HG03520 (cell line): ENCODE results near the gene CDHR3.

Source experiments
- ATAC-seq: cut with Tn5 transposase; IDR thresholded peaks from one replicate; pipeline ENCODE4 v1.9.1; 2021; ENCODE audit warnings: mild to moderate bottlenecking, moderate library complexity; ENCODE audit not compliant: unreplicated experiment

CDHR3 gene

DNA sequence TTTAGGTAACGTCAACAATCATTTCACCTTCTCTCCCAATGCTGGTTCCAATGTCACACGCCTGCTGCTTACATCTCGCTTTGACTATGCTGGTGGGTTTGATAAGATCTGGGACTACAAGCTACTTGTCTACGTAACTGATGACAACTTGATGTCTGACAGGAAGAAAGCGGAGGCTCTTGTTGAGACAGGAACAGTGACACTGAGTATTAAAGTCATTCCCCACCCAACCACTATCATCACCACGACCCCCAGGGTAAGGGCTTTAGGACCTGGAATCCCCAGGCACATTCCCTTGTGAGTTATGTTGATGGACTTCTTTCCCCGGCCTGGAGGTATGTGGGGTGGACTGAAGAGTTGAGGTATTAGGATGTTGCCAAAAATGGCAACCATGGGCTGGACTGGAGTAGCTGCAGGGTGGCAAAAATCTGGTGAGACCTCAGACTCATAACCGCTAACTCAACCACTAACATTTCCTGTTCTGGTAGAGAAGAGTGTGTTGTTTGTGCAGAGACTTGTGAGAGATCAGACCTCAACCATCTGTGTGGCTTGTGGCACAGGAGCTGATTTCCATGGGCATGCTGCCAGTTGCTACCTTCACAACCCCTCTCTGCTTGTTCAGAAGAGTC is 59.2 kb downstream of the CDHR3 start:
- ATAC-seq = no peak

DNA sequence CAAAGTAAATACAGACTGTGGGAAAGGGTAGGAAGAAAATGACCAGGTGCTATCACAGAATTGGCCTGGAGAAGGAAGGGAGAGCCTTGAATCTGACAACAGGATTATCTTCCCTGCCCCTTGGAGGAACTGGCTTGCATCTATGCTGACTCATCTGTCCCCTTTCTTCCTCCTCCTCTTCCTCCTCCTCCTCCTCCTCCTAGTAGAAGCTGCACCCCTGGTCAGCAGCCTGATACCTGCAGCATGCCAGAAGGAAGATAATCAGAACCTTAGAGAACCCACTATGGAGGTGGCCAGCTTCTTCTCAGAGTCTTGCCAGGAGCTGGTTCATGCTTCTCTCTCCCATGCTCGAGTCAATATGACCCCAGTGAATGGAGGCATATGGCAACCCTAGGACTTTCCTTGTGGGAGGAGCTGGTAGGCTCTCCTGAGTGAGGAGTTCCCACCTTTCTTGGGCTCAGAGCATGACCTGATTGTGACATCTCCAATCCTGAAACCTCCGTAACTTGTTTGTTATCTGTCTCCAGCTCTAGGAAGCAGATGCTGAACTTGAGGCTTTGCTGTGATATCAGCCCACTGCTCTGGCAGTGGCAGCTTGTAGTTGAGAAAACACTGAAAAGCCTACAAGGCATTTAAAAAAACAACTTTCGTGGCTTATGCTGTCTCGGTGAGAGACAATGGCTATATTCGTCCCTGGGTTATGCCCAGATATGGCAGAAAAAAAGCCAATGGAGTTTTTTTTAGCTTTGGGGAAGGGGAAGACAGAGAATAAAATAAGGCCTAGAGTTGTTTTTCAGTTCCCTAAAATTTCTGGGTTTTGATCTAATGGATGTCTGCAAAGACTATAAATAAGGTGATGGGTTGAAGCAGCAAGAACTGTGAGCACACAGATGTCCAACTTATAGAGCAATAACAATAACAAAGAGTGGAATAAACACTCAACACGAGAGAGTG is 60.6 kb downstream of the CDHR3 start:
- no peak for ATAC-seq

GRCh38 chr7:106026101-106026500 is 63.0 kb downstream of the CDHR3 start:
- no peak for ATAC-seq

- ATAC-seq = no peak
Measured at GRCh38 chr7:106029451-106029850, 66.4 kb downstream of the CDHR3 start.

DNA sequence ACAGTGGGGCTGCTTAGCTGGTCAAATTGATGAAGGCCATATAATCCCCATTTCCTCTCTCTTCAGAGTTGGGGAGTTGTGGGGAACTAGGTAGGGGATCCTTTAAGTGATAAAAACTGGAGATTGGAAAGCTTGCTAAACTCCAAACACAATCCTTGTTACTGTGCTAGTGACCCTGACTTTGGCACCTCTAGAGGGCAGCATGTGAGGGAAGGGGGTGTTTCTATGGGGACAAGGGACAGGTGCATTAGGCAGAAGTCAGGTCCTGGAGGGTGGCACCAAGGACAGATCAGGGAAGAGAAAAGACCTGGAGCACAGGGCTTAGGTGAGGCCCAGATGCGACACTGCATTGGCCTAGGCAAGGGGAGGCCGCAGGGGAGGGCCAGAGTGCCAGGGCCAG is 66.9 kb downstream of the CDHR3 start:
- ATAC-seq = no peak

DNA sequence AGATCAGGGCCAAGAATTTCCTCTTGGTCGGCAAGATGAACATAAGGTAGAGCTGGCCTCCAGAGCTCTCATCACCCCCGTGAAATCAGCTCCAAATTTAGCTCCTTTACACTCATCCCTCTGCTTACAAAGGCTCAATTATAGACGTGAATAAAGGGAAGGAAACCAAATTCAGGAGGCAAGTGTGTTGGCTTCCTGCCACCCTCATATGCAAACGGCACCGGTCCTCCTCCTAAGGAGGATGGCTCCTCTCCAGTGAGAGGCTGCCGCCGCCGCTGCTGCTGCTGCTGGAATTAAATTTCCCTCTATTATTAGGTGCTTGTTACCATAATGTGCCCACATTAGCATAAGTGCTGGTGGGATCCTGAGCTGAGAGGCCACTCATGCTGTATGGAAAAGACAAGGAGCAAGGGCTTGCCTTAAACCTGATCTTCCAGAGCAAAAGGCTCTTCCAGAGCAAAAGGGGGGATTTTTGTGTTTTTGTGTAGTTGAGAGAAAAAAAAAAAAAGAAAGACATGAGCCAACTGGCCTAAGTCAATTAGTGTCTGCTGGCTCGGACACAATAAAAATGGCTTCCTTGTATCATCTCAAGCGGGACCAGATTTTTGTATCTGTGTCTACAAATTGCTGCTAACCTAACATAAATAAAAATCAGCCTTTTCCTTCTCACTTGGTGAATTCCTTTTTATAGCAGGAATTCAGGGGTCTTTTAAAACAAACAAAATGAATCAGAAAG is 68.4 kb downstream of the CDHR3 start:
- no peak for ATAC-seq

DNA sequence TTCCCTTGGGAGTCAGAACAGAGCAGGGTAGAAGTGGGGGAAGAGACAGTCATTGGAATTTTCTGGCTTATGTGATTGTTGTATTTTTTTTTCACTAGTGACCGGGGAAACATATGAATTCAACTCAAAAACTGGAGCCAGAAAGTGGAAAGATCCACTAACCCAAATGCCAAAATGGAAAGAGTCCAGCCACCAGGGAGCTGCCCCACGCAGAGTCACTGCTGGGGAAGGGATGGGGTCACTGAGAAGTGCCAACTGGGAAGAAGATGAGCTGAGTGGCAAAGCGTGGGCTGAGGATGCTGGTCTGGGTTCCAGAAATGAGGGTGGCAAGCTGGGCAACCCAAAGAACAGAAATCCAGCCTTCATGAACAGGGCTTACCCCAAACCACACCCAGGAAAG is 69.2 kb downstream of the CDHR3 start:
- no peak for ATAC-seq

DNA sequence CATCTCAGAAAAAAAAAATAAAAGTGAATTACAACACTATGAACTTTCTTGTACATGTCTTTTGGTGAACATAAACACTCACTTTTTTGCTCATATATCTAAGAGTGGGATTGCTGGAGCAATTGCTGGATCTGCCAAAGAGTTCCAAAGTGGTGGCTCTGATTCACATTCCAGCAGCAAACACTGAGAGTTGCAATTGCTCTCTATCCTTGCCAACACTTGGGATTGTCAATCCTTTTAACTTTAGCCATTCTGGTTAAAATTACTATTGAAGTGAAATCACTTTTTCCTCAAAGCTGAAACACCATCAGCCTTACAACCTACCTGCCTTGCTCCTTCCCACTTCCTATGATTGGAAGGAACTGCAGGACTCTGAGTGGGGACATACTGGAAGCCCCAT is 70.7 kb downstream of the CDHR3 start:
- ATAC-seq = no peak

- no peak for ATAC-seq
Measured at GRCh38 chr7:106034383-106034782, 71.3 kb downstream of the CDHR3 start.

GRCh38 chr7:106035568-106035967 is 72.5 kb downstream of the CDHR3 start:
- no peak for ATAC-seq

- no peak for ATAC-seq
Measured at GRCh38 chr7:106036004-106036403, 72.9 kb downstream of the CDHR3 start.

DNA sequence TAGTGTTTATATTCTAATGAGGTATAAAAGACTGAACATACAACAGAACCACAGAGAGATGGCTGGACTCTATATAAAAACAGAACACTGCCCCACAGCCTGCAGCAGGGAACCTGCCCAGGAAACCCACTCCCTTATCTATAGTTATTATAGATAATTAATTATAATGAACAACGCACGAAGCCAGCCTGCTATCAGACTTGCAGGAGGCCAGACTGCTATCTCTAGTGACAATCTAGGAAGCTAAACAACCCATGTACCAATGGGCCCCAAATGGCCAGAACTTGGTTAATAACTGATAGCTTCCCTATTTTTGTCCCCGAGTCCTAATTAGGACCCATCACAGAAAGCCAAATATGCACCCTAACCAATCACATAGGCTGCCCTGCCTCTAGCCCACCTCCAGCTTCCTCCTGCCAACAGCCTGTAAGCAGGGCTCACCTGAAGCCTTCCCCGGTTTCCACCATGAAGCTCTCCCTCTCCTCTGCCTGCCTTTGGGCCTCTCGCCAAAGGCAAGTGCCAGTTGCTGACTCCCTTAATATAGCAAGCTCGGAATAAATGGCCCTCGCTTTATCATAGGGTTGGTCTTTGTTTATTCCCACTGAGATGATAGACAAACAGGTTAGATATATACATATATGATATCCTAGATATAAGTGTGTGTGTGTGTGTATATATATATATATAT is 74.6 kb downstream of the CDHR3 start:
- no peak for ATAC-seq

DNA sequence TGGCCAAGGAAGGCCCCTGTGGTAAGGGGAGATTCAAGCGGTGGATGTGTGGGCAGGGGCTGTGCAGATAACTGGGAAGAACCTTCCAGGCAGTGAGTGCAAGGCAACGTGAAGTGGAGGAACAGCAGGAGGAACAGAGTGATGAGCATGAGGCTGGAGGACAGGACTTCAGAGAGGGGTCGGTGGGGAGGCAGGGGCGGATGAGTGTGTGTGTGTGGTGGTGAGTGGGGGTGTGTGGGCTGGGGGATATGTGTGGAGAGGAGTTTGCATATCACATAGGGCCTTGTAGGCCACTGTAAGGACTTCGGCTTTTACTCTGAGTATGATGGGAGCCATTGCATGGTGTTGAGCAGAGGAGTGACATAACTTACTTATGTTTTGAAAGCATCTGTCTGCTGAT is 75.2 kb downstream of the CDHR3 start:
- no peak for ATAC-seq

DNA sequence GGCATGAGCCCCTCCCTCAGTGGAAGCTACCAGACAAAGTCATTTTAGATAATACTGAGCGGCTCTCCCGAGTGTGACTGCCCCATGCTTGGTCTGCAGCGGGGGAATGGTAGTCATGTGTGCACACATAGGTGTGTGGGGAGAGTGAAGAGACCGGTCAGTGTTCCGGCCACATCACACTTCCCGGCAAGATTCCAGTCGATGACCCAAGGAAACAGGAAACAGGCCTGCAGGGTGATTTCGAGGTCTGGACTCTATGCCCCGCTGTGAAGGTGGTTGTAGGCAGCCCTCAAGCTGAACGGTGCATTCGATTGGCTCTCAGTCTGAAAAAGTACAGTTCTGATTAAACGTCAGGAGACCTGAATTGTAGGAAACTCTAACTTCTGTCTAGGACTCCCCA is 75.9 kb downstream of the CDHR3 start:
- ATAC-seq = no peak

GRCh38 chr7:106039486-106040060 is 76.5 kb downstream of the CDHR3 start:
- no peak for ATAC-seq

- peak; percentile 48 for ATAC-seq
Measured at GRCh38 chr7:106041140-106041717, 78.2 kb downstream of the CDHR3 start.

DNA sequence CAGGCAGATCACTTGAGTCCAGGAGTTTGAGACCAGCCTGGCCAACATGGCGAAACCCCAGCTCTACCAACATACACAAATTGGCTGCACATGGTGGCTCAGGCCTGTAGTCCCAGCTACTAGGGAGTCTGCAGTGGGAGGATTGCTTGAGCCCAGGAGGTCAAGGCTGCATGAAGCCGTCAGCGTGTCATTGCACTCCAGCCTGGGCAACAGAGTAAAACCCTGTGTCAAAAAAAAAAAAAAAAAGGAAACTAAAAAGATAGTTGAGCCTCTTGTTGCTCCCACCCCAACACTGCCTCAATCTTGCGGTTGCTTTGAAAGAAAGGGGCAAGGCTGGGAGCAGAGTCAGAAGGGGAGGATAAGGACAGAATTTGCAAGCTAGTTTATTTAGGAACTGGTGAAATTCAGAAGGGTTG is 79.1 kb downstream of the CDHR3 start:
- ATAC-seq = no peak

DNA sequence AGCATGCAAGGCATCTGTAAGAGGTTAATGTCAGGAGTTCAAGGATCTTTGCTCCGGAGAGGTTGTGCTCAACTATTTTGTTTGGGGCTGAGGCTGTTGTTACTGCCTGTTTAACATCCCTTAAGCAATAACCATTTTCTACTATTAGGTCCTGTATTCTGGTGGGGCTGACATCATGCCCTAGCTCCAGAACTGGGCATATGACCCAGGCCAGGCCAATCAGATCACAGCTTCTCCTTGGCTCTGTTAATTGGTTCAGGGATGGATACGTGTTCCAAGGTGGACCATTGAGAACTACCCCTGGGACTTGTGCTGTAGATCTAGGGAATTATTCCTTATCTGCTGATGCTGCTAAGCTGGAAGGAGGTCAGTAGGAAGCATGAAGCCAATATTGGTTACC is 82.1 kb downstream of the CDHR3 start:
- no peak for ATAC-seq

- ATAC-seq = no peak
Measured at GRCh38 chr7:106045586-106045985, 82.5 kb downstream of the CDHR3 start.

DNA sequence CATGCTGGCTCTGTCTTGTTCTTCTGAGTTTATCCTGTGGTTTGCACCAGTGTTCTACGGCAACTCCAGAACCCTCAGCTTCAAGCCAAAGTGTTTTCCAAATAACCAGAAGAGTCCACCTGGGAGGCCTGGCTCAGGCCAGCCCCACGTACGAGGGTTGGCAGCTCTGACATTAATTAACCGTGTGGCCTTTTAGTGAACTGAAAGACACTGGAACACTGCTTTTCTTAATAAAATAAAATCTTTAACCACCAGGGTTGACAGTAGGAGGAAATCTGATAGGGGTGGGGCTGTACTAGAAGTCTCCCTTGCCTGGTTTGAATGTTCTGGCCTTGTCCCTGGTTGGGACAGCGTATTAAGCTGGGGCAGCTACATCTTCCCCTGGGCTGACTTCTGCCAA is 84.1 kb downstream of the CDHR3 start:
- ATAC-seq = no peak
